SK-N-SH (cell line): Measurements from ENCODE around the gene BTBD6. TPM values are rescaled to one million over a fixed set of nuclear protein-coding genes. Genes with fewer than 3 reads are reported as not detected.
"Not testable (repeated sequence)": the region's sequence is repeated elsewhere in the genome, so short reads cannot be mapped to it uniquely, and the experiment has no call there.

ENCODE experiments used
- CTCF ChIA-PET: fragments of 300-600, 350-600 bp; formaldehyde crosslinking; extraction: SDS; loops from one replicate; lab custom pipeline; 2021; lab: Yijun Ruan, JAX
- POLR2A ChIA-PET: fragments of 350-600 bp; sonication (Branson Sonifier 250); formaldehyde crosslinking; extraction: SDS; loops from one replicate; lab custom pipeline; 2020; ENCODE audit warnings: antibody characterized with exemption, inconsistent platforms; lab: Yijun Ruan, JAX
- DNase-seq: peaks from one replicate; pipeline ENCODE4 v3.0.0; 2012
- H2AFZ ChIP-seq: fragments of 200-600 bp; sonication (generic); 2 replicates; pipeline ENCODE4 v1.8.1; 2016; ENCODE audit warnings: antibody characterized with exemption, mild to moderate bottlenecking, low read depth
- H3F3A ChIP-seq: fragments of 200-600 bp; sonication (generic); replicated peaks from 2 replicates; pipeline ENCODE3; 2016; ENCODE audit warnings: antibody characterized with exemption, mild to moderate bottlenecking; ENCODE audit not compliant: insufficient read depth
- H3K27ac ChIP-seq, 2 experiments: fragments of 200-500 bp in 1 of 2; fragments of 200-600 bp in 1 of 2; sonication (Bioruptor generic) in 1 of 2; sonication (generic), shearing (Covaris generic) in 1 of 2; 2 replicates each; pipeline versions ENCODE4 v1.5.1 to v1.6.1; 2014 to 2016; ENCODE audit warnings: low read depth in 2 of 2, inconsistent platforms in 1 of 2, low read length in 1 of 2, mild to moderate bottlenecking in 1 of 2, mixed read lengths in 1 of 2
- H3K27me3 ChIP-seq: fragments of 200-600 bp; sonication (generic), shearing (Covaris generic); 2 replicates; pipeline ENCODE4 v1.6.1; 2016; ENCODE audit warnings: mixed run types; ENCODE audit not compliant: insufficient read depth
- H3K36me3 ChIP-seq, 2 experiments: fragments of 200-500 bp in 1 of 2; fragments of 200-600 bp in 1 of 2; sonication (Bioruptor generic) in 1 of 2; sonication (generic) in 1 of 2; replicated peaks in 1 of 2; 2 replicates each; pipeline versions ENCODE3 to v1.5.1; 2014 to 2016; ENCODE audit warnings: low read length in 1 of 2, mild to moderate bottlenecking in 1 of 2; ENCODE audit not compliant: insufficient read depth in 2 of 2, control insufficient read depth in 1 of 2
- H3K4me1 ChIP-seq, 2 experiments: fragments of 200-500 bp in 1 of 2; fragments of 200-600 bp in 1 of 2; sonication (Bioruptor generic) in 1 of 2; sonication (generic), shearing (Covaris generic) in 1 of 2; 2 replicates each; pipeline versions ENCODE4 v1.5.1 to v1.6.1; 2014 to 2016; ENCODE audit warnings: low read depth in 1 of 2, low read length in 1 of 2, mixed run types in 1 of 2; ENCODE audit not compliant: insufficient read depth in 2 of 2, control insufficient read depth in 1 of 2
- H3K4me2 ChIP-seq: fragments of 200-600 bp; sonication (generic), shearing (Covaris generic); 2 replicates; pipeline ENCODE4 v1.6.1; 2017; ENCODE audit warnings: mixed run types
- H3K4me3 ChIP-seq, 2 experiments: fragments of 200-500 bp in 1 of 2; fragments of 200-600 bp in 1 of 2; sonication (Bioruptor generic) in 1 of 2; sonication (generic), shearing (Covaris generic) in 1 of 2; 2 replicates each; pipeline versions ENCODE4 v1.5.1 to v1.8.1; 2014 to 2016; ENCODE audit warnings: low read depth in 2 of 2, inconsistent platforms in 1 of 2, low read length in 1 of 2, mild to moderate bottlenecking in 1 of 2, mixed read lengths in 1 of 2, moderate library complexity in 1 of 2
- H3K79me2 ChIP-seq: fragments of 200-600 bp; sonication (generic); 2 replicates; pipeline ENCODE4 v1.8.1; 2017; ENCODE audit warnings: mild to moderate bottlenecking; ENCODE audit not compliant: insufficient read depth
- H3K9ac ChIP-seq: fragments of 200-600 bp; sonication (generic); 2 replicates; pipeline ENCODE4 v1.6.1; 2017; ENCODE audit warnings: mixed run types
- H3K9me2 ChIP-seq: fragments of 200-600 bp; sonication (generic); 2 replicates; pipeline ENCODE4 v1.6.1; 2017; ENCODE audit warnings: mixed run types
- H3K9me3 ChIP-seq: fragments of 200-600 bp; sonication (generic); 2 replicates; pipeline ENCODE4 v1.6.1; 2017; ENCODE audit warnings: mixed run types, mild to moderate bottlenecking, moderate library complexity
- H4K20me1 ChIP-seq: fragments of 200-600 bp; sonication (generic); 2 replicates; pipeline ENCODE4 v1.6.1; 2017; ENCODE audit warnings: mild to moderate bottlenecking, mixed run types; ENCODE audit not compliant: insufficient read depth
- CHD2 ChIP-seq: fragments of 150-350 bp; IDR thresholded peaks from 2 replicates; pipeline ENCODE4 v1.6.1; 2018; ENCODE audit warnings: low read length; ENCODE audit not compliant: partially characterized antibody
- EZH2phosphoT487 ChIP-seq: fragments of 200-600 bp; sonication (generic); IDR thresholded peaks from 2 replicates; pipeline ENCODE4 v1.6.1; 2017; ENCODE audit warnings: low read depth, mixed run types, mild to moderate bottlenecking, antibody characterized with exemption, moderate library complexity, borderline replicate concordance
- RCOR1 ChIP-seq: fragments of 150-350 bp; IDR thresholded peaks from 2 replicates; pipeline ENCODE4 v1.6.1; 2017; ENCODE audit warnings: antibody characterized with exemption, low read length
- WGBS: methylation state at CpG from one replicate; pipeline ENCODE4 v1.1.6; 2017; ENCODE audit warnings: low lambda C conversion rate; 5-methylcytosine and 5-hydroxymethylcytosine counted together
- polyA plus RNA-seq, 3 experiments: library from polyadenylated mRNA; depleted of rRNA; stranded (reverse); fragments of >200 nt; gene quantifications; 2 replicates each; pipeline ENCODE4 v1.2.3, GENCODE V29; 2012

The BTBD6 gene
- polyA plus RNA-seq, 1 of the 3 experiments (the other 2 are of a cell fraction): 20.9 TPM

- Histone ChIP-seq H3K79me2 (peaks cover 78% of the 10 kb centered on the region), H4K20me1 (peaks cover 46% of the 10 kb centered on the region), H3K4me1 (peaks cover 0 to 35% of the 10 kb centered on the region in 2 experiments; a peak in 3 of 4 replicates)
- POLR2A ChIA-PET, H3K27me3 ChIP-seq, H3K4me2 ChIP-seq, H2AFZ ChIP-seq, DNase-seq, H3F3A ChIP-seq, H3K36me3 ChIP-seq, H3K9me3 ChIP-seq, H3K27ac ChIP-seq, H3K9ac ChIP-seq, H3K4me3 ChIP-seq, H3K9me2 ChIP-seq: not testable (repeated sequence)
- CTCF ChIA-PET: interaction anchor here (1.0 to 2.3 kb wide), 4 partner anchors 20 to 207 kb away, joined by 3 to 8 read pairs (median 4); no protein-coding TSS in a partner anchor
- 97% methylated on average over 11 of the region's 11 CpGs for WGBS
Measured at GRCh38 chr14:105297311-105297710, 49.0 kb downstream of the BTBD6 start.

DNA sequence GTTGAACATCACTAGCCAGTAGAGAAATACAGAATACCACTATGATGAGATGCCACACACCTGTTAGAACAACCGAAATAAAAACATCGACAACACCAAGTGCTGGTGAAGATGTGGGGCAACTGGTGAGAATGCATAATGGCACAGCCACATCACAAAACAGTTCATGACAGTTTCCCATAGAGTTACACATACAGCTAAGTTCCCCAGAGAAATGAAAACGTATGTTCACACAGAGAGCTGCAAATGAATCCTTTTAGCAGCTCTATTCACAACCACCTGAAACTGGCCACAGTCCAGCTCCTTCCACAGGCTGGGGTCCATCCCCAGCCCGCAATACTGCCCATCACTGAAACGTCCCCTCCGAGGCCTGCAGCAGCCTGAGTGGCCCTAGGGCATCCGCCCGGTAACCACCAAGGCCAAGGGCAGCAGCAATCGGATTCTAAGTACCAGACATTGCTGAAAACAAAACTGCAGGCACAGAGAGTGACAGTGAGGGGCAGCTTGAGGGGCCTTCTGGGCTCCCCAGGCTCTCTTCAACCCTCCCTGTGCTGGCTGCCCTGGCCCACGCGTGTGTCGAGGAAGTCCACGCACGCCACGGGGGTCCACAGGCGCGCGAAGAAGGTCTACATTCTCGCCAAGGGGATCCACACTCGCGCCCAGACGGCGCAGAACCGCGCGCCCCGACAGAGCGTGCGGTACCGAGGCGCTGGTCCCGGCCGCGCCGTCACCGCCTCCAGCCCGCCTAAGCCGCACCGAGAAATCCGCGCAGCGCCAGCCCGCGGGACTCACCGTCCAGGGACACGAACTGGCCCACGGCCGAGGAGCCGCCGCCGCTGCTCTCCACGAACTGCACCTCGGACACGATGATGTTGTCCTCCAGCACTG is 51.6 kb downstream of the BTBD6 start:
- Histone ChIP-seq H3K4me1 (peaks cover 0 to 10% of the 10 kb centered on the region in 2 experiments; a peak in 2 of 4 replicates), H2AFZ (0 out of 2 replicates have a peak overlapping the region, but pooled peaks have one; percentile 35), H3K4me2 (peak overlapping the region; percentile 98), H3K36me3 (no peaks in the 10 kb centered on the region), H3K27me3 (no peaks in the 10 kb centered on the region), H3K9me2 (no peaks in the 10 kb centered on the region), H3K79me2 (peaks cover 53% of the 10 kb centered on the region), H4K20me1 (peaks cover 22% of the 10 kb centered on the region), H3K4me3 (peak overlapping the region; percentile 68 to 85), H3F3A (peaks cover 3% of the 10 kb centered on the region), H3K9me3 (no peaks in the 10 kb centered on the region), H3K27ac (peak overlapping the region; percentile 90 to 92; a peak in 3 of 4 replicates), H3K9ac (peak overlapping the region; percentile 81)
- ChIA-PET CTCF (interaction anchor here (0.9 to 1.6 kb wide), 5 partner anchors 9 to 254 kb away, joined by 3 to 6 read pairs (median 4); no protein-coding TSS in a partner anchor), POLR2A (interaction anchor here (0.7 to 1.9 kb wide), 4 partner anchors 8 to 517 kb away, joined by 3 to 7 read pairs (median 4); no protein-coding TSS in a partner anchor)
- 11% methylated on average over 19 of the region's 54 CpGs for WGBS
- DNase-seq: peak; percentile 37
- TF ChIP-seq EZH2phosphoT487: no peak
- TF ChIP-seq CHD2: peak; percentile 10
- TF ChIP-seq RCOR1: peak; percentile 60; the same call in 1 of the 2 replicates

Other genes starting within 250 kb of the BTBD6 start
- gene CDCA4, start 227.4 kb upstream of the BTBD6 start, polyA plus RNA-seq (2012; rRNA removed): 23.7 and 26.8 TPM in 2 replicates
- gene GPR132, start 183.1 kb upstream of the BTBD6 start, polyA plus RNA-seq (2012; rRNA removed): 0.03 TPM in 1 of 2 replicates, not detected in the other
- gene JAG2, start 79.8 kb upstream of the BTBD6 start, polyA plus RNA-seq (2012; rRNA removed): 1.7 TPM in 2 replicates
- 15.8 and 18.4 TPM in 2 replicates for gene NUDT14, start 67.2 kb upstream of the BTBD6 start, polyA plus RNA-seq (2012; rRNA removed)
- gene BRF1, start 52.5 kb downstream of the BTBD6 start, polyA plus RNA-seq (2012; rRNA removed): 10.2 and 15.7 TPM in 2 replicates
- gene PACS2, start 66.2 kb downstream of the BTBD6 start, polyA plus RNA-seq (2012; rRNA removed): 27.4 and 42.7 TPM in 2 replicates
- 0.26 and 0.29 TPM in 2 replicates for gene TEX22, start 150.0 kb downstream of the BTBD6 start, polyA plus RNA-seq (2012; rRNA removed)
- gene MTA1, start 171.3 kb downstream of the BTBD6 start, polyA plus RNA-seq (2012; rRNA removed): 74.8 and 96.3 TPM in 2 replicates
- 219 and 335 TPM in 2 replicates for gene CRIP2, start 226.3 kb downstream of the BTBD6 start, polyA plus RNA-seq (2012; rRNA removed)
- 0.68 and 0.72 TPM in 2 replicates for gene CRIP1, start 238.4 kb downstream of the BTBD6 start, polyA plus RNA-seq (2012; rRNA removed)
- 10.9 and 13.4 TPM in 2 replicates for gene TEDC1, start 242.7 kb downstream of the BTBD6 start, polyA plus RNA-seq (2012; rRNA removed)